Chondrocyte (in vitro differentiated cells): Measurements from ENCODE around the gene EXD3. TPM values are rescaled to one million over a fixed set of nuclear protein-coding genes. Genes with fewer than 3 reads are reported as not detected.

Experiments used
- DNase-seq: peaks from one replicate; pipeline ENCODE4 v3.0.0; 2021; ENCODE audit warnings: mixed read lengths, low spot score
- H3K27ac Mint-ChIP-seq: one replicate; pipeline ENCODE4 v1.8.0; 2021; ENCODE audit warnings: mild to moderate bottlenecking, moderate library complexity, mixed read lengths; ENCODE audit not compliant: unreplicated experiment
- H3K27me3 Mint-ChIP-seq: 2 replicates; pipeline ENCODE4 v1.8.0; 2021; ENCODE audit warnings: low read depth, mixed read lengths
- H3K36me3 Mint-ChIP-seq: 2 replicates; pipeline ENCODE4 v1.8.0; 2021; ENCODE audit warnings: low read depth, mixed read lengths
- H3K4me1 Mint-ChIP-seq: 2 replicates; pipeline ENCODE4 v1.8.0; 2021; ENCODE audit warnings: low read depth, mild to moderate bottlenecking, mixed read lengths
- H3K4me3 Mint-ChIP-seq: one replicate; pipeline ENCODE4 v1.8.0; 2021; ENCODE audit warnings: mild to moderate bottlenecking, moderate library complexity, mixed read lengths; ENCODE audit not compliant: unreplicated experiment
- H3K9me3 Mint-ChIP-seq: 2 replicates; pipeline ENCODE4 v1.8.0; 2021; ENCODE audit warnings: low read depth, mixed read lengths
- CTCF ChIP-seq: fragments of 200-600 bp; sonication (generic); IDR thresholded peaks from 2 replicates; pipeline ENCODE4 v1.5.0; 2021; ENCODE audit warnings: antibody characterized with exemption, mild to moderate bottlenecking, moderate library complexity
- total RNA-seq: library from RNA; stranded (reverse); gene quantifications from 3 replicates; pipeline ENCODE4 v1.2.1, GENCODE V29; 2021

EXD3 gene
- total RNA-seq, 1 donor from 2014 or later = 11.6 TPM

GRCh38 chr9:137316012-137316981 is 106.7 kb downstream of the EXD3 start:
- Mint-ChIP-seq H3K27me3 (no peaks in the 10 kb centered on the region), H3K27ac (peak overlapping the region; percentile 27), H3K9me3 (no peaks in the 10 kb centered on the region), H3K4me3 (no peak overlapping the region), H3K4me1 (peaks cover 7% of the 10 kb centered on the region), H3K36me3 (no peaks in the 10 kb centered on the region)
- TF ChIP-seq CTCF = no peak
- no peak for DNase-seq

DNA sequence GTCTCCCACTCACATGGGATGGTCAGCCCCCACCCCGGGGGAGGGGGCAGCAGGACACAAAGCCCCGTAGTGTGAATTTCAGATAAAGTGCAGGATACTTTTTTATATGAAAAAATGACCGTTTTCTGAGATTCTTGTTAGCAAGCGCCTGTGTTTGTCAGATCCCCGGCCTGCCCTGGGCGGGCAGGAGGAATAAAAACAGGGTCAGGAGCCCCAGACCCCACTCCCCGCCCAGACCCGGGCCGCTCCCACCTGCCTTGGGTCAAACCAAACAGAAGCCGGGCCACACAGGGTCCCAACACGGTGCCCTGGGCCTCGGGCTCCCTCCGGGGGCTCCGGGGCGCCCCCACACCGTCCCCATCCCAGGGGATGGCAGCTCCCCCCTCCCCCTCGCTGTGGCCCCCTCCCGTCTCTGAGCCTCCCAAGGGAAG is 107.4 kb downstream of the EXD3 start:
- H3K36me3 Mint-ChIP-seq = no peaks in the 10 kb centered on the region
- H3K9me3 Mint-ChIP-seq = no peaks in the 10 kb centered on the region
- H3K4me1 Mint-ChIP-seq = peaks cover 5% of the 10 kb centered on the region
- no peak for DNase-seq
- H3K27me3 Mint-ChIP-seq = no peaks in the 10 kb centered on the region
- no peak overlapping the region for H3K4me3 Mint-ChIP-seq
- no peak overlapping the region for H3K27ac Mint-ChIP-seq
- no peak for TF ChIP-seq CTCF

GRCh38 chr9:137314561-137315560 is 108.1 kb downstream of the EXD3 start:
- H3K27me3 Mint-ChIP-seq = no peaks in the 10 kb centered on the region
- H3K36me3 Mint-ChIP-seq = no peaks in the 10 kb centered on the region
- H3K4me1 Mint-ChIP-seq = peaks cover 4% of the 10 kb centered on the region
- no peak for TF ChIP-seq CTCF
- no peak overlapping the region for H3K4me3 Mint-ChIP-seq
- no peak overlapping the region for H3K27ac Mint-ChIP-seq
- H3K9me3 Mint-ChIP-seq = no peaks in the 10 kb centered on the region
- no peak for DNase-seq

DNA sequence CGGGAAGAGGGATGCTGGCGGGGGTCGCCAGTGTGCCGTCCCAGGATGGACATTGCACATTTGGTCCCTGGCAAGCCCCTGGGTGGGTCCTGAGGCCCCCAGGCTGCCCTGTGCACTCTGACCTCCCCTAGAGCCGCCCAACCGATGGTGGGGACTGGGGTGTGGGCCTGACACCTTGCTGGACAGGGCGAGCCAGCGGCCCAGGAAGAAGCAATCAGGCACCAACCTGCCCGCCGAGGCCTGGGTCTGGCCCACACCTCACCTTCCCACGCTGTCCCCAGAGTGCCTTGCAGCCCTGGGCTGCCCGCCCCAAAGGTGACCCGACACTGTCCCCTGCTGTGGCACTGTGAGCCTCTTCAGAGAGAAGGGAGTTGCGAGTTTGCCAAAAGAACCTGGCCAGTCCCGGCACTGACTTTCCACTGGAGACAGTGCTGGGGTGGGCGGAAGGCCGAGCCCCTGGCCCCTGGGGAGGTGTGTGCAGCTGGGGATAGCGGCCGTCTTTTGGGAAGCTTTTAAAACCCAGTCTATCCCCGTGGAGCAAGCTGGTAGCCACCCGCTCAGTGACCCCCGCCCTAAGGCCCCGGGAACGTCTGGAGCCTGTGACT is 108.9 kb downstream of the EXD3 start:
- Mint-ChIP-seq H3K9me3 (no peaks in the 10 kb centered on the region), H3K36me3 (no peaks in the 10 kb centered on the region), H3K4me3 (no peak overlapping the region), H3K27ac (peak overlapping the region; percentile 11), H3K4me1 (peaks cover 4% of the 10 kb centered on the region), H3K27me3 (no peaks in the 10 kb centered on the region)
- no peak for TF ChIP-seq CTCF
- DNase-seq = no peak
